Measurements from ENCODE around the gene KRTAP5-6.

KRTAP5-6 gene

DNA sequence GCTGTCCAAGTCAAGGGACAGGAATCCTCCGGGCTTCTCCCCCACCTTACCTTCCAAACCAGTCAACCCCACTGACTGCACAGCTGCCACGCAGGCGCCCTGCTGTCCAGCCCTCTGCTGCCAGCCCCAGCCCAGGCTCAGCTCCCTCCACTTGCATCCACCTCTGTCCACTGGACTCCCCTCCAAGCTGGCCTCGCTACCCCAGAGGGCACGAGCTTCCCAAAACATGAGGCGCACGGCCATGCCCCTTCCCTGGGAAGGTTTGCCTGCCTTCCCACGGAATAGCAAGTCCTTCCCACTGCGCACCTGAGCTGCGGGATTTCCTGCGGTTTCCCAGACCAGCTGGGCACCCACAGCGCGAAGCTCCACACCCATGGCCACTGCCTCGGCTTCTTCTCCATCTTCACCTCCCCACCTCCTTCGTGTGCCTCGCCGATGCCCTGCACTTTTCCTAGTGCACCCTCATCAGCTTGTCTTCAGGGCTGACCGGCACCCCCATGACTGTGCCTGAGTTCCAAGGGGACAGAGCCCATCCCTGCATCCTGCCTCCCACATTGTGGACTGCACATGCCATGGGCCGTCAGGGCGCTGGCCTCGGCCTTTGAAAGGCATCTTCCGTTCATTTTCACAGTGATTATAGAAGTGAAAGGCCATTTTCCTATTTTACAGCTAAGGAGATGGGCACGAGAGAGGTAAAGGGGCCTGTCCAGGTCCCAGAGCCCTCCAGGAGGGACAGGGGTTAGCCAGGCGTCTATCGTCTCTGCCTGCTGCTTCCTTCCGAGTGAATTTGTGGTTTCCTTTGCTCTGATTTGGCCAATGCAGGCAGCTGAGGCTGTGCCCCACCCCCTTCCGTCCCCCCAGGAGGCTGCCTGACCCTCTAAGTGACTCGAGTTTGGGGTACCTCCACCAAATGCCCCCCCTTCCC, 37.0 kb downstream of the KRTAP5-6 start:
- TF ChIP-seq, protein P1, sequence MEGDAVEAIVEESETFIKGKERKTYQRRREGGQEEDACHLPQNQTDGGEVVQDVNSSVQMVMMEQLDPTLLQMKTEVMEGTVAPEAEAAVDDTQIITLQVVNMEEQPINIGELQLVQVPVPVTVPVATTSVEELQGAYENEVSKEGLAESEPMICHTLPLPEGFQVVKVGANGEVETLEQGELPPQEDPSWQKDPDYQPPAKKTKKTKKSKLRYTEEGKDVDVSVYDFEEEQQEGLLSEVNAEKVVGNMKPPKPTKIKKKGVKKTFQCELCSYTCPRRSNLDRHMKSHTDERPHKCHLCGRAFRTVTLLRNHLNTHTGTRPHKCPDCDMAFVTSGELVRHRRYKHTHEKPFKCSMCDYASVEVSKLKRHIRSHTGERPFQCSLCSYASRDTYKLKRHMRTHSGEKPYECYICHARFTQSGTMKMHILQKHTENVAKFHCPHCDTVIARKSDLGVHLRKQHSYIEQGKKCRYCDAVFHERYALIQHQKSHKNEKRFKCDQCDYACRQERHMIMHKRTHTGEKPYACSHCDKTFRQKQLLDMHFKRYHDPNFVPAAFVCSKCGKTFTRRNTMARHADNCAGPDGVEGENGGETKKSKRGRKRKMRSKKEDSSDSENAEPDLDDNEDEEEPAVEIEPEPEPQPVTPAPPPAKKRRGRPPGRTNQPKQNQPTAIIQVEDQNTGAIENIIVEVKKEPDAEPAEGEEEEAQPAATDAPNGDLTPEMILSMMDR (IDR thresholded peaks at IDR 0.05): no peak
- peaks cover 91% of the 10 kb centered on the region for H3K27me3 ChIP-seq
- no peaks in the 10 kb centered on the region for H3K36me3 ChIP-seq

DNA sequence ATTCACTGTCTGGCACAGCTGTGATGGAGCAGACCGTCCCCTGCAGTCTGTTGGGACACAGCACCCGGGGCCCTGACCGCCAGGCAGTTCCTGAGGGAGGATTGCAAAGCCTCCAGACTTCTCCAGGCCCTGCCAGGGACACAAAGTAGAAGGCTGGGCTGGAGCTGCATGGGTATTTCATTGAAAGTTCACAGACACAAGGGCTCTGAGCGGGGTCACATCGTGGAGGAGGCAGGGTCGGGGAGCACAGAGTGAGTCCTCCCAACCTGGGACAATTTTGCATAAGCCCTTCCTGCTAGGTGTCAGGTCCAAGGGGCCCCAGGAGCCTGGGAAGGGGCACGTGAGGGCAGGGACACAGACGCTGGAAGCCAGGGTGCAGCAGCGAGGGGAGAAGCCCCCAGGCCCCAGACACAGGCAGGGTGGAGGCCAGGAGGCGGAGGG, 37.7 kb downstream of the KRTAP5-6 start:
- no peak overlapping the region for H3K4me3 ChIP-seq (ENCODE audit: low read depth in 1 of 2, low read length in 1 of 2)
- TF ChIP-seq, protein P1 (IDR thresholded peaks at IDR 0.05): no peak
- H3K9me3 ChIP-seq: no peaks in the 10 kb centered on the region
- no peaks in the 10 kb centered on the region for H3K36me3 ChIP-seq
- no peak overlapping the region for H3K27ac ChIP-seq
- peaks cover 91% of the 10 kb centered on the region for H3K27me3 ChIP-seq
- H3K4me1 ChIP-seq (ENCODE audit: control insufficient read depth in 1 of 2, insufficient read depth in 1 of 2, low read depth in 1 of 2, low read length in 1 of 2): no peaks in the 10 kb centered on the region

More for the DNA sequence above, 37.0 kb downstream of the KRTAP5-6 start:
- no peaks in the 10 kb centered on the region for H3K9me3 ChIP-seq
- no peak overlapping the region for H3K27ac ChIP-seq
- peaks cover 2 to 5% of the 10 kb centered on the region in 2 experiments for H3K4me1 ChIP-seq (ENCODE audit: control insufficient read depth in 1 of 2, insufficient read depth in 1 of 2, low read depth in 1 of 2, low read length in 1 of 2)
- no peak overlapping the region for H3K4me3 ChIP-seq (ENCODE audit: low read depth in 1 of 2, low read length in 1 of 2)

DNA sequence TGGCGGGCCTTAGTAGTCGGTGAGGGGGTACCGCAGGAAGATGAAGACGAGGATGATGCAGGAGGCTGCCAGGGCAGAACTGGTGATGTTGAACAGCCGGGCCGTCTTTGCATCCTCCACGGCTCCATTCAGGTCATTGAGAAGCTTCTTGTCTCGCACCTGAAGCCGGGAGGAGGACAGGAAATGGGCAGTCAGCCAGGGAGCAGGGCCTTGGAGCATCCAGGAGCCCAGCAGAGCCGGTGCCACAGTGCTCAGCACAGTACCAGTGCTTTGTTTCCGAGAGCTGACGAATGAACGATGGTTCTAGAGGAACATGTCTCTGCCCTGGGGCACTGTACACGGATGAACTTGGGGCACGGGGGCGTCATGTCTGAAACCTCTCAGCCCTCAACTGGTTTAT, 38.3 kb downstream of the KRTAP5-6 start:
- Histone ChIP-seq H3K27ac (no peak overlapping the region), H3K36me3 (no peaks in the 10 kb centered on the region), H3K27me3 (peaks cover 91% of the 10 kb centered on the region), H3K4me1 (ENCODE audit: control insufficient read depth in 1 of 2, insufficient read depth in 1 of 2, low read depth in 1 of 2, low read length in 1 of 2) (no peaks in the 10 kb centered on the region), H3K9me3 (no peaks in the 10 kb centered on the region), H3K4me3 (ENCODE audit: low read depth in 1 of 2, low read length in 1 of 2) (no peak overlapping the region)
- TF ChIP-seq, protein P1 (IDR thresholded peaks at IDR 0.05): no peak

DNA sequence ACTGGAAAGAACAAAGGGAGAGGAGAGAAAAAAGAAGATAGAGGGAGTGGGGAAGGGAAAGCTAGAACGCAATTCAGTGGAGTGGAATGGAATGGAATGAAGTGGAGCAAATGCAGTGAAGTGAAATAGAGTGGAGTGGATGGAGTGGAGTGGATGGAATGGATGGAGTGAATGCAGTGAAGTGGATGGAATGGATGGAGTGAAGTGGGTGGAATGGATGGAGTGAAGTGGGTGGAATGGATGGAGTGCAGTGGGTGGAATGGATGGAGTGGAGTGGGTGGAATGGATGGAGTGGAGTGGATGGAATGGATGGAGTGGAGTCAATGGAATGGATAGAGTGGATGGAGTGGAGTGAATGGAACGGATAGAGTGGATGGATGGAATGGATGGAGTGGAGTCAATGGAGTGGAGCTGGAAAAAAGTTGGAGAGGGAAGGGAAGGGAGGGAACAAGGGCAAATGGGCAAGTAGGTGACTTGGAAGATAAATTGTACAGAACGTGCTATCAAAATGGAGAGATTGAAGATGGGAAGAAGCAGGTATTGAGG, 39.5 kb downstream of the KRTAP5-6 start:
- H3K9me3 ChIP-seq: no peaks in the 10 kb centered on the region
- TF ChIP-seq, protein P1 (IDR thresholded peaks at IDR 0.05): no peak
- H3K27me3 ChIP-seq: peaks cover 91% of the 10 kb centered on the region
- H3K36me3 ChIP-seq: no peaks in the 10 kb centered on the region
- H3K4me1 ChIP-seq (ENCODE audit: control insufficient read depth in 1 of 2, insufficient read depth in 1 of 2, low read depth in 1 of 2, low read length in 1 of 2): no peaks in the 10 kb centered on the region
- no peak overlapping the region for H3K27ac ChIP-seq
- H3K4me3 ChIP-seq (ENCODE audit: low read depth in 1 of 2, low read length in 1 of 2): no peak overlapping the region

DNA sequence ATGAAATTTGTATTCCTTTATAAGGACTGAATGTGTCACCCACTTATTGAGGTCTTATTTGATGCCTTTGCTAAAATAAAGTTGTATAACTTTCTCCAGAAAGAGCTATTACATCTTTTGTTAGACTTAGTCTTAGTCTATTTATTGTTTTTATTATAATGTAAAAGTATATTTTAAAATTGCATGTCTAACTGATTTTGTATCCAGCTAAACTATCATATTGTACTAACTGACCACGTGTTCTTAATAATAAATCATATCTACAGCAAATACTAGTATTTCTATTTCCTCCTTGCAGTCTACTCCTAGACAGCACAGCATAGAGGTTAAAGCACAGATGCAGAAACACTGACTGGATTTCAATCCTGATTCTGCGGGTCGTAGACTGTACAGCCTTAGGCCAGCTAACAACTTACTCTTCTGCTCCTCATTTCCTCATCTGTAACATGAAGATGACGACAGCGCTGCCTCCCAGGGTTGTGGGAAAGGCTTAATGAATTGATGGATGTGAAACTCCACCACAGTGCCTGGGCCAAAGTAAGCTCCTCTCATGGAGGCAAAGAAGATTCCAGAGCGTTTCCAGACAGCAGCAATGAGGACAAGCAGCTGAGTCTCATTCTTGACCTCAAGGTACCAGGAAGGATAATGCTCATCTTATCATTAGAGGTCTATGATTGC, 40.2 kb downstream of the KRTAP5-6 start:
- Histone ChIP-seq H3K27me3 (peaks cover 91% of the 10 kb centered on the region), H3K4me3 (ENCODE audit: low read depth in 1 of 2, low read length in 1 of 2) (no peak overlapping the region), H3K27ac (no peak overlapping the region), H3K9me3 (no peaks in the 10 kb centered on the region), H3K36me3 (no peaks in the 10 kb centered on the region), H3K4me1 (ENCODE audit: control insufficient read depth in 1 of 2, insufficient read depth in 1 of 2, low read depth in 1 of 2, low read length in 1 of 2) (no peaks in the 10 kb centered on the region)
- TF ChIP-seq, protein P1 (IDR thresholded peaks at IDR 0.05): no peak

Measured in neutrophil (primary cell).